Endometrium (tissue), 2 donors: ENCODE results near the gene IGF1R.

Experiments
- FAIRE-seq: peaks from 2 replicates; lab custom pipeline; 2012; peaks lifted over from hg19 to GRCh38; lab: Jason Lieb, UNC
- donor health status: control.
- donor health status: control.

The IGF1R gene

GRCh38 chr15:98830034-98830634 is 181.8 kb downstream of the IGF1R start:
- FAIRE-seq, result no peak

- FAIRE-seq, result no peak
Observed at GRCh38 chr15:98834976-98835375, 186.6 kb downstream of the IGF1R start.

- FAIRE-seq, result no peak
Observed at GRCh38 chr15:98835876-98836275, 187.5 kb downstream of the IGF1R start.

GRCh38 chr15:98838387-98839259 is 190.3 kb downstream of the IGF1R start:
- FAIRE-seq, result no peak

GRCh38 chr15:98840053-98840452 is 191.7 kb downstream of the IGF1R start:
- FAIRE-seq, result no peak

- no peak for FAIRE-seq
Observed at GRCh38 chr15:98841419-98841970, 193.2 kb downstream of the IGF1R start.

GRCh38 chr15:98842192-98842972 is 194.0 kb downstream of the IGF1R start:
- no peak for FAIRE-seq

GRCh38 chr15:98842973-98843285 is 194.6 kb downstream of the IGF1R start:
- FAIRE-seq, result no peak

GRCh38 chr15:98843844-98844243 is 195.5 kb downstream of the IGF1R start:
- peak; percentile 76 for FAIRE-seq

- no peak for FAIRE-seq
Observed at GRCh38 chr15:98844261-98844660, 195.9 kb downstream of the IGF1R start.

GRCh38 chr15:98845138-98845884 is 197.0 kb downstream of the IGF1R start:
- FAIRE-seq, result no peak

GRCh38 chr15:98850961-98851572 is 202.7 kb downstream of the IGF1R start:
- no peak for FAIRE-seq

GRCh38 chr15:98853161-98853560 is 204.8 kb downstream of the IGF1R start:
- FAIRE-seq, result no peak

GRCh38 chr15:98853617-98854420 is 205.5 kb downstream of the IGF1R start:
- FAIRE-seq, result no peak

- FAIRE-seq, result no peak
Observed at GRCh38 chr15:98854496-98854895, 206.2 kb downstream of the IGF1R start.

- FAIRE-seq, result no peak
Observed at GRCh38 chr15:98855067-98855814, 206.9 kb downstream of the IGF1R start.

- no peak for FAIRE-seq
Observed at GRCh38 chr15:98855815-98856531, 207.6 kb downstream of the IGF1R start.

- FAIRE-seq, result no peak
Observed at GRCh38 chr15:98856532-98856907, 208.2 kb downstream of the IGF1R start.

- no peak for FAIRE-seq
Observed at GRCh38 chr15:98858610-98859023, 210.3 kb downstream of the IGF1R start.
